Endothelial cell of umbilical vein (primary cell): ENCODE measurements around the gene ZNRF3. TPM values are rescaled to one million over a fixed set of nuclear protein-coding genes. Genes with fewer than 3 reads are reported as not detected.
"Not testable (repeated sequence)": the region's sequence is repeated elsewhere in the genome, so short reads cannot be mapped to it uniquely, and the experiment has no call there.

ENCODE experiments used
- BruUV-seq: library from RNA; stranded (reverse); fragments of 400-500 nt; replicated peaks from 2 replicates; lab custom pipeline; 2021; lab: Mats Ljungman, UMichigan
- CTCF ChIA-PET: fragments of 300-600, 350-600 bp; sonication (Branson Sonifier 250); formaldehyde crosslinking; loops from one replicate; lab custom pipeline; 2021; ENCODE audit warnings: antibody characterized with exemption, inconsistent platforms; lab: Charles Lee
- POLR2A ChIA-PET: fragments of 300-600, 350-600 bp; sonication (Branson Sonifier 250); formaldehyde crosslinking; loops from one replicate; lab custom pipeline; 2021; ENCODE audit warnings: antibody characterized with exemption, inconsistent platforms; lab: Charles Lee
- DNase-seq: peaks from one replicate; pipeline ENCODE4 v3.0.0-alpha.2; 2011; ENCODE audit warnings: low read depth, low spot score
- FAIRE-seq: peaks from 2 replicates; lab custom pipeline; 2011; peaks lifted over from hg19 to GRCh38; lab: Jason Lieb, UNC
- H2AFZ ChIP-seq: 2 replicates; pipeline ENCODE4 v1.6.0; 2012; ENCODE audit warnings: low read depth, low read length, control low read depth, inconsistent platforms
- H3K27ac ChIP-seq: 2 replicates; pipeline ENCODE4 v1.5.1; 2011; ENCODE audit warnings: low read depth, mild to moderate bottlenecking, control low read depth, low read length, moderate library complexity; ENCODE audit not compliant: insufficient read depth
- H3K27me3 ChIP-seq, 2 experiments: 2 replicates each; pipeline versions ENCODE4 v1.6.0 to v1.6.1; 2011; ENCODE audit warnings: low read length in 2 of 2, mixed read lengths in 1 of 2; ENCODE audit not compliant: control insufficient read depth in 2 of 2, insufficient read depth in 2 of 2
- H3K36me3 ChIP-seq, 2 experiments: 2 replicates in 1 of 2; 3 replicates in 1 of 2; pipeline ENCODE4 v1.5.1; 2011; ENCODE audit warnings: low read length in 2 of 2, mild to moderate bottlenecking in 1 of 2, moderate library complexity in 1 of 2; ENCODE audit not compliant: control insufficient read depth in 2 of 2, insufficient read depth in 2 of 2; ENCODE audit errors: extremely low read depth in 1 of 2
- H3K4me1 ChIP-seq: 3 replicates; pipeline ENCODE4 v1.5.1; 2011; ENCODE audit warnings: mild to moderate bottlenecking, low read length; ENCODE audit not compliant: control insufficient read depth, insufficient read depth; ENCODE audit errors: extremely low read depth
- H3K4me2 ChIP-seq: 2 replicates; pipeline ENCODE4 v1.6.1; 2011; ENCODE audit warnings: low read length, control low read depth, mixed read lengths; ENCODE audit not compliant: insufficient read depth
- H3K4me3 ChIP-seq, 3 experiments: fragments of 200-600 bp in 1 of 3; sonication (generic), shearing (Covaris generic) in 1 of 3; replicated peaks in 1 of 3; 2 replicates each; pipeline ENCODE4 v1.5.1; 2011 to 2016; ENCODE audit warnings: control low read depth in 3 of 3, low read length in 3 of 3, mild to moderate bottlenecking in 2 of 3, inconsistent platforms in 1 of 3, low read depth in 1 of 3, moderate library complexity in 1 of 3; ENCODE audit not compliant: insufficient read depth in 1 of 3
- H3K79me2 ChIP-seq: 2 replicates; pipeline ENCODE4 v1.6.0; 2012; ENCODE audit warnings: low read length, inconsistent platforms; ENCODE audit not compliant: control insufficient read depth, insufficient read depth
- H3K9ac ChIP-seq: replicated peaks from 2 replicates; pipeline ENCODE3; 2011; ENCODE audit warnings: low read length, control low read depth; ENCODE audit not compliant: insufficient read depth; ENCODE audit errors: extremely low read depth
- H3K9me1 ChIP-seq: replicated peaks from 3 replicates; pipeline ENCODE4 v1.6.0; 2011; ENCODE audit warnings: mild to moderate bottlenecking, low read length; ENCODE audit not compliant: control insufficient read depth, insufficient read depth; ENCODE audit errors: extremely low read depth
- H3K9me3 ChIP-seq: replicated peaks from 2 replicates; pipeline ENCODE4 v1.5.1; 2012; ENCODE audit warnings: low read length, inconsistent platforms; ENCODE audit not compliant: control insufficient read depth, insufficient read depth
- H4K20me1 ChIP-seq: replicated peaks from 2 replicates; pipeline ENCODE3; 2011; ENCODE audit warnings: mild to moderate bottlenecking, low read length; ENCODE audit not compliant: control insufficient read depth, insufficient read depth; ENCODE audit errors: extremely low read depth
- EZH2 ChIP-seq: IDR thresholded peaks from 2 replicates; pipeline ENCODE4 v1.6.1; 2012; ENCODE audit warnings: borderline replicate concordance, low read depth, mild to moderate bottlenecking, moderate library complexity, low read length, inconsistent platforms; ENCODE audit not compliant: severe bottlenecking
- FOS ChIP-seq: IDR thresholded peaks from 2 replicates; pipeline ENCODE4 v1.6.1; 2011; ENCODE audit warnings: mild to moderate bottlenecking, low read length, moderate library complexity, borderline replicate concordance; ENCODE audit not compliant: insufficient read depth
- GATA2 ChIP-seq: IDR thresholded peaks from 2 replicates; pipeline ENCODE4 v1.7.0; 2011; ENCODE audit warnings: low read depth, mild to moderate bottlenecking, moderate library complexity, mixed read lengths, low read length; ENCODE audit not compliant: insufficient read length, insufficient read depth
- JUN ChIP-seq: IDR thresholded peaks from 2 replicates; pipeline ENCODE4 v1.6.1; 2011; ENCODE audit warnings: borderline replicate concordance, low read depth; ENCODE audit not compliant: insufficient read length, insufficient read depth
- MYC ChIP-seq: IDR thresholded peaks from one replicate; pipeline ENCODE4 v1.6.1; 2011; ENCODE audit warnings: mild to moderate bottlenecking, low read depth, low read length
- POLR2A ChIP-seq: IDR thresholded peaks from 2 replicates; pipeline ENCODE4 v1.6.1; 2012; ENCODE audit warnings: low read depth, mild to moderate bottlenecking, control low read depth, low read length
- POLR2AphosphoS5 ChIP-seq: IDR thresholded peaks from 2 replicates; pipeline ENCODE4 v1.6.1; 2012; ENCODE audit warnings: low read depth, mild to moderate bottlenecking, control low read depth, low read length, moderate library complexity; ENCODE audit not compliant: insufficient read depth
- dilution Hi-C: fragments of 300-500 bp; cut with MboI; formaldehyde crosslinking; loops from one replicate; pipeline ENCODE4 v1.15.0; 2019; ENCODE audit warnings: low sequenced_read_pairs; ENCODE audit not compliant: extremely low pct_ligation_motif_present
- intact Hi-C: fragments of 100-400 bp; cut with micrococcal nuclease; formaldehyde crosslinking; loops from one replicate; pipeline ENCODE4 v1.10.0; 2022
- polyA plus RNA-seq, 4 experiments: library from polyadenylated mRNA; depleted of rRNA in 3 of 4; stranded (reverse) in 3 of 4; unstranded in 1 of 4; fragments of >200 nt; gene quantifications; 2 replicates each; pipeline versions ENCODE4 v1.2.1 to v1.2.3, GENCODE V29; 2011 to 2012; ENCODE audit warnings: missing spikeins in 1 of 4
- total RNA-seq: library from RNA; stranded (reverse); gene quantifications from 2 replicates; pipeline ENCODE4 v1.2.3, GENCODE V29; 2021
- TF ChIP-seq, protein P1 (sequence below), 2 donors: IDR thresholded peaks; 1 replicate in 1 of 2; 2 replicates in 1 of 2; pipeline ENCODE4 v1.5.1; 2011; ENCODE audit warnings: low read length in 2 of 2, mild to moderate bottlenecking in 2 of 2, moderate library complexity in 2 of 2, control low read depth in 1 of 2, inconsistent platforms in 1 of 2, low read depth in 1 of 2; ENCODE audit not compliant: insufficient read depth in 1 of 2; ENCODE audit errors: extremely low read depth in 1 of 2
- TF ChIP-seq, protein P2 (sequence below): IDR thresholded peaks from 2 replicates; pipeline ENCODE4 v1.6.1; 2011; ENCODE audit not compliant: insufficient read depth, insufficient read length

ZNRF3 gene
- total and polyA plus RNA-seq, 2 donors (not counting 3 experiments of a cell fraction or from before 2014, with no cell fraction given): 2.7 to 5.2 TPM

DNA sequence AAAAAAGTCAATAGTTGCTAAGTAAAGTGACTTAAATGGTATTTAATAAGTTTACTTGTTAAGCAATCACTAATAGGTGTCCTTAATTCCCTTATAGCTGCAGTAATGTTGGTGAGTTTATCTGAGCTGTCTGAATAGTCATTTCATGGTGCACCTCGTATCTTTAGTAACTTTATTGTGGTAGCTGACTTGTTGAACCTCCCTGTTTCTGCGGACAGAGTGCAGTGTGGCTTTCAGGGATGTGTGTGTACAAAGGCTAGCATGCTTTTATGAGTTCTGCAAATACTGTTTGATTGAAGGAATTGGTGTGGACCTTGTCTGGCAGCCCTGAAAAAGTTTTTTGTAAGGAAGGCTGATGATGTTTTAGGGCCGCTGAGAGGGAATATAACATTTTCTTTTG lies 2.6 kb downstream of the ZNRF3 start:
- H3K4me2 ChIP-seq: no peak overlapping the region
- intact Hi-C loops: no loop called here
- no peak overlapping the region for H3K9ac ChIP-seq
- dilution Hi-C loops: no loop called here
- FAIRE-seq (peak; percentile 47), DNase-seq (no peak)
- no peak overlapping the region for H3K4me3 ChIP-seq
- H3K27ac ChIP-seq: no peak overlapping the region
- H4K20me1 ChIP-seq: no peaks in the 10 kb centered on the region
- H2AFZ ChIP-seq: no peak overlapping the region
- H3K79me2 ChIP-seq: peaks cover 8% of the 10 kb centered on the region
- ChIA-PET CTCF (interaction anchor here (0.7 to 2.0 kb wide), 4 partner anchors 30 to 155 kb away, joined by 3 to 8 read pairs (median 4); no protein-coding TSS in a partner anchor), POLR2A (interaction anchor here (0.6 to 0.7 kb wide), 2 partner anchors 41 to 504 kb away, joined by 3 read pairs; no protein-coding TSS in a partner anchor)
- BruUV-seq: no TSS peak
- H3K9me3 ChIP-seq: no peaks in the 10 kb centered on the region
- TF ChIP-seq POLR2AphosphoS5 (no peak), FOS (no peak), JUN (no peak), GATA2 (no peak), MYC (no peak), POLR2A (no peak), EZH2 (no peak)
- TF ChIP-seq, protein P1, sequence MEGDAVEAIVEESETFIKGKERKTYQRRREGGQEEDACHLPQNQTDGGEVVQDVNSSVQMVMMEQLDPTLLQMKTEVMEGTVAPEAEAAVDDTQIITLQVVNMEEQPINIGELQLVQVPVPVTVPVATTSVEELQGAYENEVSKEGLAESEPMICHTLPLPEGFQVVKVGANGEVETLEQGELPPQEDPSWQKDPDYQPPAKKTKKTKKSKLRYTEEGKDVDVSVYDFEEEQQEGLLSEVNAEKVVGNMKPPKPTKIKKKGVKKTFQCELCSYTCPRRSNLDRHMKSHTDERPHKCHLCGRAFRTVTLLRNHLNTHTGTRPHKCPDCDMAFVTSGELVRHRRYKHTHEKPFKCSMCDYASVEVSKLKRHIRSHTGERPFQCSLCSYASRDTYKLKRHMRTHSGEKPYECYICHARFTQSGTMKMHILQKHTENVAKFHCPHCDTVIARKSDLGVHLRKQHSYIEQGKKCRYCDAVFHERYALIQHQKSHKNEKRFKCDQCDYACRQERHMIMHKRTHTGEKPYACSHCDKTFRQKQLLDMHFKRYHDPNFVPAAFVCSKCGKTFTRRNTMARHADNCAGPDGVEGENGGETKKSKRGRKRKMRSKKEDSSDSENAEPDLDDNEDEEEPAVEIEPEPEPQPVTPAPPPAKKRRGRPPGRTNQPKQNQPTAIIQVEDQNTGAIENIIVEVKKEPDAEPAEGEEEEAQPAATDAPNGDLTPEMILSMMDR (IDR thresholded peaks at IDR 0.05; ENCODE audit: extremely low read depth in 1 of 2, insufficient read depth in 1 of 2, low read depth in 1 of 2, low read length in 2 of 2): no peak
- TF ChIP-seq, protein P2, sequence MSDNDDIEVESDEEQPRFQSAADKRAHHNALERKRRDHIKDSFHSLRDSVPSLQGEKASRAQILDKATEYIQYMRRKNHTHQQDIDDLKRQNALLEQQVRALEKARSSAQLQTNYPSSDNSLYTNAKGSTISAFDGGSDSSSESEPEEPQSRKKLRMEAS: no peak
- no peaks in the 10 kb centered on the region for H3K36me3 ChIP-seq
- no peaks in the 10 kb centered on the region for H3K9me1 ChIP-seq
- peaks cover 11% of the 10 kb centered on the region for H3K4me1 ChIP-seq
- H3K27me3 ChIP-seq: no peaks in the 10 kb centered on the region

DNA sequence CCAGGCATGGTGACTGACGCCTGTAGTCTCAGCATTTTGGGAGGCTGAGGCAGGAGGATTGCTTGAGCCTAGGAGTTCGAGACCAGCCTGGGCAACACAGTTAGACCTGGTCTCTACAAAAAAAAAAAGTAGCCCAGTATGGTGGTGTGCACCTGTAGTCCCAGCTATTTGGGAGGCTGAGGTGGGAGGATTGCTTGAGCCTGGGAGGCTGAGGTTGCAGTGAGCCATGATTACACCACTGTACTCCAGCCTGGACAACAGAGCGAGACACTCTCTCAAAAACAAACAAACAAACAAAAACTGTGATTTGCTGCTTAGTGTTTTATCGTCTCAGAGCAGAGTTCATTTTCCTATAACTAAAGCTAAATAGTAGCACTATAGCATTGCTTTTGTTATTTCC lies 3.3 kb downstream of the ZNRF3 start:
- H2AFZ ChIP-seq, intact Hi-C loops, DNase-seq, H4K20me1 ChIP-seq, H3K9me1 ChIP-seq, H3K36me3 ChIP-seq, H3K9me3 ChIP-seq, H3K4me2 ChIP-seq, H3K79me2 ChIP-seq, H3K27ac ChIP-seq, POLR2A ChIA-PET, H3K4me3 ChIP-seq, dilution Hi-C loops, FAIRE-seq, BruUV-seq, H3K27me3 ChIP-seq, H3K9ac ChIP-seq: not testable (repeated sequence)
- CTCF ChIA-PET: interaction anchor here (1.5 to 2.0 kb wide), 3 partner anchors 31 to 154 kb away, joined by 3 to 8 read pairs (median 4); no protein-coding TSS in a partner anchor
- H3K4me1 ChIP-seq: peaks cover 11% of the 10 kb centered on the region
